GM19324 (cell line): ENCODE data around the gene NCR2.
"Not testable (repeated sequence)": the region's sequence is repeated elsewhere in the genome, so short reads cannot be mapped to it uniquely, and the experiment has no call there.

Experiments
- ATAC-seq: cut with Tn5 transposase; IDR thresholded peaks from one replicate; pipeline ENCODE4 v1.9.1; 2021; ENCODE audit warnings: mild to moderate bottlenecking, moderate library complexity; ENCODE audit not compliant: unreplicated experiment, low FRiP score

NCR2 gene, protein sequence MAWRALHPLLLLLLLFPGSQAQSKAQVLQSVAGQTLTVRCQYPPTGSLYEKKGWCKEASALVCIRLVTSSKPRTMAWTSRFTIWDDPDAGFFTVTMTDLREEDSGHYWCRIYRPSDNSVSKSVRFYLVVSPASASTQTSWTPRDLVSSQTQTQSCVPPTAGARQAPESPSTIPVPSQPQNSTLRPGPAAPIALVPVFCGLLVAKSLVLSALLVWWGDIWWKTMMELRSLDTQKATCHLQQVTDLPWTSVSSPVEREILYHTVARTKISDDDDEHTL

DNA sequence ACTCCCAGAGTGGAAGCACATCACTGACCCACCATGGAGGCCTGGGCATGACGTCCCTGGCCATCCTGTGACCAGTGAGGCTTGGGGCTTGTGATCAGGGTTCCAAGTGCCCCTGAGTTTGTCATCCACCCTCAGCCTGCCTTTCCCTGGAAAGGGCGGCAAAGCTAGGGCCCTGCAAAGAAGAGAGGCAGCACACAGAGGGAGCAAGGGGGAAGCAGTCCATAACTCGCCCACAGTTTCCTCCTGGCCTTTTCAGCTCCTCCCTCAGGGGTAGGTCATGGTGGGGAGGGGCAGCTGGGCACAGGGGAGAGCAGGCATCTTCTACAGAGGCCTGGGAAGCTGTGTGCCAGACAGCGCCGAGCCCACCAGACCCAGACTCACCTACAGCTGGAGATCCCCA, at the start of gene NCR2:
NCR2 (plus strand) TSS at position 313 of the 400 bp plus-strand sequence. CDS start 269 bp downstream, outside the sequence.
- ATAC-seq = no peak

DNA sequence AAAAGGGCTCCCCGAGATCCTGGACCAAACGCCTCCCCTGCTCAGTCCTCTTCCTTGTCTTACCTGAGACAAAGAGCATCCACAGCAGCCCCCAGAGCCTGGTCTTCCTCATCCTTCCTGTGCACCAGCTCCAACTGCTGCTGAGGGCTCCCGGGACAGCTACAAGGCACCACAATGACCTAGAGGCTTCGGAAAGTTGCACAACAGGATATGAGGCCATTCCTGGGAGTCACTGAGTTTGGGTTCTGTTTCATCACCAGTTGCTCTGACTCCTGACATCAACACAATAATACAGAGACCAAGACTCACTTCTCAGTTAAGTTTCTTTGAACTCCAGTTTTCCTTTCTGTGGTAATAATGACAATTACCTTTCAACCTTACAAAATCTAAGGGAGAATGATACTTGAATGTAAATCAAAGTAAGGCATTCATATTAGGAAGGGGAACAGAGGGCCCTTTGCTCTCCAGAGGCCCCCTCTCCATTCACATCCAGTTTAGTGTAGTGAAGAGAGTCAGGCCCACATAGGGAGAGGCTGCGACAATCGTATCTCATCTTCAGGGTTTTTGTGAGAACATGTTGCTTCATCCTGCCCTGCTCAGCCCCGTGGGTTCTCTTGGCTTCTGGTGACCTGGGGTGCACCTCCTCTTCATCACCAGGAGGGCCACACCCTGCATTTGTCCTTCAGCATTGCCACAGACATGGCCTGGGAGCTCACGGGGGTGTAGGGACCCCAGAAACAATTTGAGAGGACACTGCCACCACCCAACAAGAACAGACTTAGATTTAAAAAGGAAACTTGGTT, 48.7 kb upstream of the NCR2 start, which contains the start of gene TREM1:
TREM1 (minus strand) TSS at position 139 of the 803 bp plus-strand sequence; CDS start at position 112, 27 bp downstream.
- ATAC-seq = no peak

DNA sequence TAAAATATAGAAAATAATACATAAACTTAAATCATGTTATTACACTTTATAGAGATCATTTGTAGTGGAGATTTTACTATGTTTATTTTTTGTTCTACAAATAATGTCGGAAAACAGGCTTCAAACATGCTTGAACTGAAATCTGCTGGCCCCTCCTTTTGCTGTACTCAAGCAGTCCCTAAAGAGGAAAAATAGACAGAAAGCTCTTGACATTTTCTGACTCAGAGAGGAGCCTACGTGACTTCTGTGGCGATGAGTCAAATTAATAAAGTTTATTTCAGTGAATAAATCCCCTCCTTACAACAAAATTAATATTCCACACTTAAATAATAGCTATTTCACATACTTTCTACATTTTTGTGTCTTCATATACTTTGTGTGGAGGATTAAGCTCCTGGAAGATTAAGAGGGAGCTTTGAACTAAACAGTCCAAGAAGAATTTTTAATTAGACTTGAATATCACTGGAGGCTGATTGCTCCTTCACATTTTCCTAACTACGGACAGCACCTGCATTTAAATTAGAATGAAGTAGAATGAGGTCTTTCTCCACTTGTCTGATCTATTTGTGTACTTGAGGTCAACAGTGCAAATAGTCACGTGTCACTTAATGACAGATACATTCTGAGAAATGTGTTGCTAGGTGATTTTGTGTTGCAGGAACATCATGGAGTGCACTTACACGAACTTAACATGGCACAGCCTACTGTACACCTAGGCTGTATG, 47.2 kb upstream of the NCR2 start:
- ATAC-seq = no peak

DNA sequence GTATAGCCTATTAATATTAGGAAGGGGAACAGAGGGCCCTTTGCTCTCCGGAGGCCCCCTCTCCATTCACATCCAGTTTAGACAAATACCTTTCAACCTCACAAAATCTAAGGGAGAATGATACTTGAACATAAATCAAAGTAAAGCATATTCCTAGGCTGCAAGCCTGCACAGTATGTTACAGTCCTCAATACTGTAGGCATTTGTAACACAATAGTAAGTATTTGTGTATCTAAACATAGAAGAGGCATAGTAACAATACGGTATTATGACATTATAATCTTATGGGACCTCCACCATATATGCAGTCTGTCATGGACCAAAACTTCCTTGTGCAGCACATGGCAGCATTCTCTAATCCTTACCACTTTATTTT, 46.7 kb upstream of the NCR2 start:
- no peak for ATAC-seq

DNA sequence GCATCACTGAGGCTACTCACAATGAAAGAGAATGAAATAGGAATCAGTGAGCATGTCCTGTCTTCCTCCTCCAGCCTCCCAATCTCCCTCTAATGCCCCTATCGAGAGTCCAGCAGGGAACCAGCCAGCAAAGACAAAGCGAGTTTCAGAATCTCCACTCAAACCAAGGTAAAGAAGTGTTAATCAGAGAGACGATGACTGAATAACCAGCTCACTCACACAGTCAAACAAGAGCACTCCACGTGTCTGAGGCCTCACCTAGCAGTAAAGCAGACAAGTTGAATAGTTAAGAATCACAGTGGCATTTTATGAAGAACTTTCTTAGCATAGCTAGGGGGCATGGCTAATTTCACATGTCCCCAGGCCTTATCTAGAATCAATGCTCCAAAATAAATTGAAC, 45.6 kb upstream of the NCR2 start:
- no peak for ATAC-seq

DNA sequence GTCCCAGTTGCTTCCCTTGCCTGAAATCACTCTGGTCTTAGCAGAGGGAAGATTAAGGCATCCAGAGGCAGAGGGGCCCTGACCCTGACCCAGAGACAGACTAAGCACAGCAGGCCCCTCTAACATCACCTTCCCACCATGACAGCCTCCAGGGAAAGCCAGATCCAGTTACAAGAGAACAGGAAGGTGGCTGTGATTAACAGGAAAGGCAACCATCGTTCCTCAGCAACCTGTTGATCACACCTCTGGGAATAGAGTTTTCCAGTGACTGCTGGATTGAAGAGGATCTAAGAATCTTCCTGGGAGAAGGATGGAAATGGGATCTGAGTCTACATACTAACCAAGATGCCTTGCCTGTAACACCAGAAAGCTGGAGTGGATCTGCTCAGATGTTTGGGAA, 43.7 kb upstream of the NCR2 start:
- ATAC-seq = no peak

DNA sequence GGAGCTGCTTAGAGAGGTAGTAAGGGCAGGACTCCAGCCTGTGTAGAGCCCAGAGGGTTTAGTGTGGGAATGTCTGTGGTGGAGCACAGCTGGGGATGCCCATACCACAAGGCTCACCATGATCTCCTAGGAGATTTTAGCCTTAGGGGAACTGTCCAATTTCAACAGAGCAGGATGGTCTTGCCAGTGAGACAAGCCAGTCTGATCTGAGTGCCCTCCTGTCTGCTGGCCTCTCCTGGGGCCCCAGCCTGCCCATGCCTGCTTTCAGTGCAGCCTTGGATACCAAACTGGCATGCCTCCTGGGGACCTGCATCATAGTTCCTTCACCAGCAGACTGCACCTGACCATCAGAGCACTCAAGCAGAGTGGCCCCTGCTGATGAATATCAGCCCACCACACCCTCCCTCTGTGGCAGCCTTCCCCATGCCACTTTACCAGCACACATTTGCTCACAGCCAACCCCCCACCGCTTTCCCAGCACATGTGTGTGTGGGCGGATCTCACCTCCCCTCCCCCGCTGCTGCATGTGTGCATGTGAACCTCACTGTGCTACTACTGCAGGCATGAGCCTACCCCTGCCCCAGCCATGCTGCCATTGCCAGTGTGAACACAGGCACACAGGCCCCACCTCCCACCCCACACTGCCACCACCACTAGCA, 41.1 kb upstream of the NCR2 start:
- ATAC-seq = no peak

DNA sequence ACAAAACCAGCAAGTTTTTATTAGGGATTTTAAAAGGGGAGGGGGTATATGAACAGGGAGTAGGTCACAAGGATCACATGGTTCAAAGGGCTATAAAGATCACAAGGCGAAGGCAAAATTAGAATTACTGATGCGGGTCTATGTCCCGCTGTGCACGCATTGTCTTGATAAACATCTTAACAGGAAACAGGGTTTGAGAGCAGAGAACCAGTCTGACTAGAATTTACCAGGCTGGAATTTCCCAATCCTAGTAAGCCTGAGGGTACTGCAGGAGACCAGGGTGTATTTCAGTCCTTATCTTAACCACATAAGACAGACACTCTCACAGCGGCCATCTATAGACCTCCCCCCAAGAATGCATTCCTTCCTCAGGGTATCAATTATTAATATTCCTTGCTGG, 38.2 kb upstream of the NCR2 start:
- ATAC-seq = not testable (repeated sequence)

DNA sequence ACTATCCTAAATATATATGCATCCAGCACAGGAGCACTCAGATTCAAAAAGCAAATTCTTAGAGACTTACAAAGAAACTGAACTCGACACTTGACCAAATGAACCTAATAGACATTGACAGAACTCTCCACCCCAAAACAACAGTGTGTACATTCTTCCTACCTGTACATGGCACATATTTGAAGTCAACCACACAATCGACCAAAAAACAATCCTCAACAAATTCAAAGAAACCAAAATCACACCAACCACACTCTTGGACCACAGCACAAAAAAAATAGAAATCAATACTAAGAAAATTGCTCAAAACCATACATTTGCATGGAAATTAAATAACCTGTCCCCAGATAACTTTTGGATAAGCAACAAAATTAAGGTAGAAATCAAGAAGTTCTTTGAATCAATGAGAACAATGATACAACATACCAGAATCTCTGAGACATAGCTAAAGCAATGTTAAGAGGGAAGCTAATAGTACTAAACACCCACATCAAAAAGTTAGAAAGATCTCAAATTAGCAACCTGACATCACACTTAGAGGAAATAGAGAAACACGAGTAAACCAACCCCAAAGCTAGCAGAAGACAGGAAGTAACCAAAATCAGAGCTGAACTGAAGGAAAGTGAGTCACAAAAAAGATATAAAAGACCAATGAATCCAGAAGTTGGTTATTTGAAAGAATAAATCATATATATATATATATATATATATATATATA, 36.5 kb upstream of the NCR2 start:
- no peak for ATAC-seq

DNA sequence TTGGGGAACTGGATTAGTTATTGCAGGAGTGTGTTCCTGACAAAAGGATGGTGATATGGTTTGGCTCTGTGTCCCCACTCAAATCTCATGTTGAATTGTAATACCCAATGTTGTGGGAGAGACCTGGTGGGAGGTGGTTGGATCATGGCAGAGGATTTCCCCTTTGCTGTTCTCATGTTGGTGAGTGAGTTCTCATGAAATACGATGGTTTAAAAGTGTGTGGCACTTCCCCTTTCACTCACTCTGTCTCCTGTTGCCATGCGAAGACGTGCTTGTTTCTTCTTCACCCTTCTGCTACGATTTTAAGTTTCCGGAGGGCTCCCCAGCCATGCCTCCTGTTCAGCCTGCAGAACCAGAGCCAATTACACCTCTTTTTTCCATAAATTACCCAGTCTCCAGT, 32.8 kb upstream of the NCR2 start:
- ATAC-seq = no peak

DNA sequence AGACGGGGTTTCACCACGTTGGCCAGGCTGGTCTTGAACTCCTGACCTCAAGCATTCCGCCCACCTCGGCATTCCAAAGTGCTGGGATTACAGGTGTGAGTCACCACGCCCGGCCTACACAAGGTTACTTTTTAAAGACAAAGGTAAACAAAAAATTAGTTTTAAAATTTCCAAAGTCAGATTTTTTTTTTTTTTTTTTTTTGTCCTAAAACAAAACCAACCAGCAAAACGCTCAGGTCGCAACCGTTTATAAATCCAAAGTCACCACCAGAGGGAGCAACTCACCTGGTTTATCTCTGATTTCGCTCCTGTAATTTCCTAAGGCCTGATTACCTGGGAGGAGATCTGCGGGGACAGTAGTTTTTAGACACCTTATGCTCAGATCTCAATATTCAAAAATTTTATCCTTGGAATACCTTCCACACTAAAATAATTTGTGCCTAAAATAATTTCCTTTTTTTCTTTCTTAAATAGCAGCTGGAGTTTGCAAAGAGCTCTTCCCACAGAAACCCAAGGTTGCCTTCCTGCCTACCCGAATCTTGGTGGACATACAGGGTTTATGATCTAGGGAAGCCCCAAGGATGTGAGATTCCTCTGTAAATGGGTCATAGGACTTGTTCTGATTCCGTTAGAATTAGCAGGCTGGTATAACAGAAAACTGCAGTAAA, 29.1 kb upstream of the NCR2 start:
- ATAC-seq = no peak

DNA sequence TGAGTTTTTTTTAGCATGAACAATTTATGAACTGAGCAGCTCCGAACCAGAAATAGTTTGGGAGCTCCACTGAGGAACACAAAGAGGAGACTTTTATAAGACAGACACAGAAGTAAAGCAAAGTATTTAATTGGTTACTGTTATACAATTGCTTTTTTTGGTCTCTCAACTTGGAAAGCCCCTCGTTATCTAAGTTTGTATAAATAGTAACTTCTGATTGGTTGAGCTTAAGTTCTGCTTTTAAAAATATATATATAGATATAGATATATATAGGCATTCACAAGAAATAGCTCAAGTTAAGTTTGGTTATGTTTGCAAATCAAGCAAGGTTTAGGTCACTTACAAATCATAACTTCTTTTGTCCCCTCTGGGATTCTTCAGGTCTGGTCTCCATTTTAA, 20.2 kb upstream of the NCR2 start:
- ATAC-seq = no peak

DNA sequence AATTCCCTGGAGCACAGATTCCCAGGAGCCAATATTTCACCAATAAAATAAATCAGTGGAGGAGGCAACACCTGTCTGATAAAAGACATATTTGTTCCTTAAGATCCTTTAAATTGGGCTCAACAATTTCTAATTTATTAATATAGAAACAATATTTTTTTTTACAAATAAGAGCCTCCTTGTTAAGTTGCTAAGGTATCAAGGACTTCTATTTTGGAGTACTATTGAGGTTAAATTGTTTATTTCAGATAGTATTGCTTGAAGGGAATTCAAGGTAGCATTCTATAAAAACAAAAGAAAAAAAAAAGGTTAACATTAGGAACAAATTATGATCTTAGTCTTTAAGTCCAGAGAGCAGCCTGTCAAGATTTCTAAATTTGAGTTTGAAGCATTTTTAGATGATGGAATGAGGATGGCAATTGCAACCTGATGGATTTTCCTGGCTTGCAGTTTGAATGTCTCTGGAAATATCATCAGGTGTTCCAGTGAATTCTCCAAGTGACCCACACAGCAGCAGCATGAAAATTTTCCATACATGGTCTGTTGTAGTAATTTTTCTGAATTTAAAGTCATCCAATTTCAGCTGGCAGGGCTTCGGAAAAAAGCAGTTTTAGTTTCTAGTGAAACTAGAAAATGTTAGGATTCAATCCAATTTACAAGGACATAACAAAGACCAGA, 19.3 kb upstream of the NCR2 start:
- ATAC-seq = no peak

DNA sequence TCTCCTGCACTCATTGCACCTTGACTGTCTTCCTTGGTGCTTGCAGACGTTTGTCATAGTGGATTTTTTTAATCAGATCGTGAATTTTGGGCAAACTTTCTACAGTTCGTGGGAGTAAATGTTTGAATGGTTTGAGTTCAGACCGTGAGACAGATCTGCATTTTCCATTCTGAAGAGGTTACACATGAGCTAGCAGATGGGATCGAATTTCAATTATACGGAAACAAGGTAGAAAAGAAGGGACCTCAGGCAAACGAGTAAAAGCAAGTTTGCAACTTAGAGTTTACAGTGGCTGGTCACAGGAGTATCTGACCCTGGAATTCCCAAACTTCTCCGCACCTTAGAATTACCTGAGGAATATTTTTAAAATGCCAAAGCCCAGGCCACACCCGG, 17.2 kb upstream of the NCR2 start:
- no peak for ATAC-seq

DNA sequence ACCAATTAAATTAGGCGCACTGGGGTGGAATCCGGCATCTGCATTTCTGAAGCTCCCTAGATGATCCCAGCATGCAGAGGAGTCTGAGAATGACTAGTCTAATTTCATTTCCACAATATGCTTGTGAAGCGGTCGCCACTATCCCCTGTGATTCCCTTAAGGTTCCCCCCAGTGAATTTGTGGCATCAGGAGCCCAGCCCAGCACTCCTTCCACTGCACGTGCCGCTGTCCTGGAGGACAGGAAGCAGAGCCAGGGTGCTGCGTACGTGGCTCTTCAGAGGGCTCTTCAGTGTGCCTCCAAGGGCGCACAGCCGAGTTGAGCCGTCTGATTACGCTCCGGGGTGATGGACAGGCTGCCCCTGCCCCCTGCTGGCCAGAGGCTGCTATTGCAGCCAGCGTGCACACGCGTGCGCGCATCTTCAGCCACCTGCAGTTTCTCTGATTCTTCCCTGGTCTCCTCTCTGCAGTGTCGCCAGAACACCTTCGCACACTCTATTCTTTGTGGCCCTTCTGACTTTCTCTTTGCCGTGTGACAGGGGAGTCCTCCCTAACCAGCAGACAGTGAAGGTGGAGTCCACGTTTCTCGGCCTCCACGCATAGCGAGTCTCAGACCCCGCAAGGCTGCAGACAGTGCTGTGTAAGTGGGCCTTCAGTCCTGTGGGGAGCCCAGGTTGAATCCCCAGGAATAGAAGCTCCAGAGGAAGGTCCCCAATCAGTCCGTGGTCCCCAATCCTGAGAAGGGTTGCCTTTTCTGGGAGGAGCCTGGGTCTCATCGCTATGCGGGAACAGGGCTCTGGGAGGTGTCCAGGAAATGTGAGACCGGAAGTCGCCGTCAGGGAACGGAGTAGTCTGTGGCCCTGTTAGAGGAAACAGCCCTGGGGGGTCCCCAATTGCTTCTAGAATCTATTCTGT, 16.5 kb upstream of the NCR2 start:
- ATAC-seq = no peak

DNA sequence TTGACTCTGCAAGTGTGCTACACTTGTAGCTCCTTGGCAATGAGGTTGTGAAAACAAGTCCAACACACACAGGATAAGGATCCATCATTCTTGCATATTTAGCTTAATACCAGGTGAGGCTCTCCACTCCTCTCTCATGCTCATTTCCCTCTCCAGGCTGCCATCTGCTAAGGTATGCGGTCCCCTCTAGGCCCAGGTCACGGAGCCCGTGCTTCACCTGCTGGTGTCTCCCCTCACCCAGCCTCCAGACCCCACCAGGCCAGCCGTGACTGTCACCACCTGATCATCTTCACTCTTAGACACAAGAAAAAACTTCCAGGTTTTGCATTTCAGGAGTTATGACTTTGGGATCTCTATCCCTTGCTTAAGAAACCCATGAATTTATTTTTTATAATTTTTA, 14.2 kb upstream of the NCR2 start:
- no peak for ATAC-seq

DNA sequence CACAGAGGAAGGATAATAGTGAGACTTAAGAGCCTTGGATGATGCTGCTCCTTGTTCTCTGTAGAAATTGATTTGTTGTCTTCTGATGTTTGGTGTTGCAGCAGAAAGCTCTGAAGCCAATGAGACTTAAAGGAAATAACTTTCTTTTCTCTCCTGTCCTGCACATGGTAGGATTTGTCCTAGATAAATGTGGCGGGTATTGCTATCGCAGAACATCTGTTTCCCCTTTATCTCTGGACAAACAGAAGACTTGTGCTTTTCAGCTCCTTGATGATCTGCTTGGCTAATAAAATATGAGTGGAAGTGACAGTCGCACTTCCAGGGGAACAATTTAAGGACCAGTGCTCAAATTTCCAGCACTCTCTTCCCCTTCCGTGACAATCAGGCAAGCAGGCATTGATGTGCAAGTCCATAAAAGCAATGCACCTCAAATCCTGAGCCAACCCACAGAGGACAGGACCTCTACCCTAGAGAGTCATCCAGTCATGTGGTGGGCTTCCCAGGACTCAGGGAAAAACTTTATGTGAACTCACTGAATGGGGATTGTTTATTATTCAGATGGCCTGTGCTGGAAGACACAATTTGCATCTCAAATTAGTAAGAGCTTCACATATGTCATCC, 9.9 kb upstream of the NCR2 start:
- ATAC-seq = no peak

DNA sequence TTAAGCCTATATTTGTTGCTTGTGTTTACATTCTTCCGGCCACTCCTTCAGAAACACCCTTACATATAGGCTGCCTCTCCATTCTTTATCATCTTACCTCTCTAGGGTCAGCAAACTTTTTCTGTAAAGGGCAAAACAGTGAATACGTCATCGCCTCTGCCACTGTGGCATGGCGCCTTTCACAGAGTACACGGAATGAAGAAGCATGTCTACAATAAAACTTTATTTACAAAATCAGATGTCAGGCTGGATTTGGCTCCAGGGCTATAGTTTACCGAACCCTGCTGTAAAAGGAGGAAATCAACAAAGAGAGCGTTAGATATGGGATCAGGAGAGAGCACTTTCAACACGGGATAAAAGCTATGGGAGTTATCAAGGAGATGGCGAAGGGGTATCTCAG, 9.3 kb upstream of the NCR2 start:
- ATAC-seq = no peak
